Smooth muscle cell of the coronary artery (primary cell): Measurements from ENCODE around the gene ATP6V1G2. TPM values are rescaled to one million over a fixed set of nuclear protein-coding genes. Genes with fewer than 3 reads are reported as not detected.

Experiments used
- total RNA-seq: library from RNA; depleted of rRNA; stranded (reverse); fragments of >200 nt; gene quantifications from 2 replicates; pipeline ENCODE4 v1.2.3, GENCODE V29; 2014; ENCODE audit warnings: low replicate concordance

Gene ATP6V1G2
- total RNA-seq: 2.6 and 6.0 TPM in 2 replicates

DNA sequence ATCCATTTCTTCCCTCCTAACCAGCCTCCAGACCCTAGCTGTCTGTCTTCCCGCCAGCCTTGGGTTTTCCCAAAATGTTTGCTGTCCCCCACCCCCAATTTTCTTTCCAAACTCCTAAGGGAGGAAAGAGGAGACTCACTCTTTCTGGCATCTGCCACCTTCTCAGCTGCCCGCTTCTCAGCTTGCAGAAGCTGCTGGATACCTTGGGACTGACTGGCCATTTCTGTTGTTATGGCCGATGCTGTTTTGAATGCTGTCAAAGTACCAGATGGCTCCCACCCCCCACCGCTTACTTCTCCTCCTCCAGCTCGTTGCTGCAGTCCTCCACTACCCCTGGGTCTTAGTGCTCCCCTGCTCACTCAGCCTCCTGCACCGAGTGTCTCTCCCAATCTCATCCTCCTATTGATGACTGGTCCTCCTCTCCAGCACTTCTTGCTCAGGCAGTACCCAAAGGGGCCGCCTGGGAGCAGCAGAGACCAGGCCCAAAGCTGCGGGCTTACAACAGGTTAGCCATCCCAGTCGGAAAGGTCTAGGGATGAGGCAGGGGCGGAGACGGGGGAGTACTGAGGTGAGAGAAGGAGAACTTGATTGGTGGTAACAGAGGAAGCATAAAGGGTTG, at the start of gene ATP6V1G2:
Gene ATP6V1G2 (minus strand): TSS at position 270 of the 619 bp plus-strand sequence. CDS start 49 bp downstream, at position 221.

DNA sequence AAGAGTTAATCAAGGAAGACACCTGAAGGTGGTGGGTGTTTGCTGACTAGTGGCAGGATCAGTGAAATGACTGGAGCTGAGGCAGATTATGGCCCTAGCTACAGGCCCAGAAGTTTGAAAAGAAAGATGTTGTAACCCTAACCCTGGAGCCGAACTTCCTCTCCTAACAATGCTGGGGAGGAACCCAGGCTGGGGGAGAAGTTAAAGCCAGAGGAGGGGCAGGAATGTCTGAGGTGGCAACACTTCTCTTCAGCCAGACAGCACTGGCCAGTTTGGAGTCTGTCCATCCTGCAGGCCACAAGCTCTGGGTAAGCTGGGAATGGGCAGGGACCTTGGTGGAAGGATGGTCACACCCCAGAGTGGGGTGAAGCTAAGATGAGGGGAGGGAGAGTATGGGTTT, 39.6 kb upstream of the ATP6V1G2 start, which contains the start of gene LST1:
Gene LST1 (plus strand): TSS at position 270 of the 400 bp plus-strand sequence. CDS start 1,023 bp downstream, outside the sequence.

DNA sequence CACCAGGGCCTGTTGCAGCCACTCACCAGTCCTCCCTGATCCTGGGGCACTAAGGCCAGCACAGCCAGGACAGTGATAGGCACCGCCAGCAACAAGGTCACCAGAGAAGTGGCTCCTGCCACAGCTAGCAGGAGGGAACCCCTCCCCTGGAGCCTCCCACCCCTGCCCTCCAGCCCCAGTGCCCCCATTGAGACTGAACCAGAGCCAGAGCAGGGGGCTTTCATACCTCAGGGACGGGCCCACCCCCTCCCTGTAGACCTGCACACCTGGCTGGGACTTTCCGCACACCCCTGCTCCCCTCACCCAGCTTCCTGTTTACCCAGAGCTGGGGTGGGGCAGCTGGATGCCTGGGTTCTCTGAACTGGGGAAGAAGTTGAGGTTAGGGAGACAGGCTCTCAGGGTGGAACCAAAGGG, 35.8 kb upstream of the ATP6V1G2 start, which contains the start of gene LTB:
Gene LTB (minus strand): TSS at position 195 of the 414 bp plus-strand sequence. CDS start 7 bp downstream, at position 188.

DNA sequence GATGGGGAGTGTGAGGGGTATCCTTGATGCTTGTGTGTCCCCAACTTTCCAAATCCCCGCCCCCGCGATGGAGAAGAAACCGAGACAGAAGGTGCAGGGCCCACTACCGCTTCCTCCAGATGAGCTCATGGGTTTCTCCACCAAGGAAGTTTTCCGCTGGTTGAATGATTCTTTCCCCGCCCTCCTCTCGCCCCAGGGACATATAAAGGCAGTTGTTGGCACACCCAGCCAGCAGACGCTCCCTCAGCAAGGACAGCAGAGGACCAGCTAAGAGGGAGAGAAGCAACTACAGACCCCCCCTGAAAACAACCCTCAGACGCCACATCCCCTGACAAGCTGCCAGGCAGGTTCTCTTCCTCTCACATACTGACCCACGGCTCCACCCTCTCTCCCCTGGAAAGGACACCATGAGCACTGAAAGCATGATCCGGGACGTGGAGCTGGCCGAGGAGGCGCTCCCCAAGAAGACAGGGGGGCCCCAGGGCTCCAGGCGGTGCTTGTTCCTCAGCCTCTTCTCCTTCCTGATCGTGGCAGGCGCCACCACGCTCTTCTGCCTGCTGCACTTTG, 29.0 kb upstream of the ATP6V1G2 start, which contains the start of gene TNF:
Gene TNF (plus strand): TSS at position 231 of the 567 bp plus-strand sequence. CDS start 177 bp downstream, at position 408.

DNA sequence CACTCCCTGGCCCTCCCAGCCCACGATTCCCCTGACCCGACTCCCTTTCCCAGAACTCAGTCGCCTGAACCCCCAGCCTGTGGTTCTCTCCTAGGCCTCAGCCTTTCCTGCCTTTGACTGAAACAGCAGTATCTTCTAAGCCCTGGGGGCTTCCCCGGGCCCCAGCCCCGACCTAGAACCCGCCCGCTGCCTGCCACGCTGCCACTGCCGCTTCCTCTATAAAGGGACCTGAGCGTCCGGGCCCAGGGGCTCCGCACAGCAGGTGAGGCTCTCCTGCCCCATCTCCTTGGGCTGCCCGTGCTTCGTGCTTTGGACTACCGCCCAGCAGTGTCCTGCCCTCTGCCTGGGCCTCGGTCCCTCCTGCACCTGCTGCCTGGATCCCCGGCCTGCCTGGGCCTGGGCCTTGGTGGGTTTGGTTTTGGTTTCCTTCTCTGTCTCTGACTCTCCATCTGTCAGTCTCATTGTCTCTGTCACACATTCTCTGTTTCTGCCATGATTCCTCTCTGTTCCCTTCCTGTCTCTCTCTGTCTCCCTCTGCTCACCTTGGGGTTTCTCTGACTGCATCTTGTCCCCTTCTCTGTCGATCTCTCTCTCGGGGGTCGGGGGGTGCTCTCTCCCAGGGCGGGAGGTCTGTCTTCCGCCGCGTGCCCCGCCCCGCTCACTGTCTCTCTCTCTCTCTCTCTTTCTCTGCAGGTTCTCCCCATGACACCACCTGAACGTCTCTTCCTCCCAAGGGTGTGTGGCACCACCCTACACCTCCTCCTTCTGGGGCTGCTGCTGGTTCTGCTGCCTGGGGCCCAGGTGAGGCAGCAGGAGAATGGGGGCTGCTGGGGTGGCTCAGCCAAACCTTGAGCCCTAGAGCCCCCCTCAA, 25.9 kb upstream of the ATP6V1G2 start, which contains the start of gene LTA:
Gene LTA (plus strand): TSS at position 249 of the 871 bp plus-strand sequence. CDS start 454 bp downstream, at position 703.

DNA sequence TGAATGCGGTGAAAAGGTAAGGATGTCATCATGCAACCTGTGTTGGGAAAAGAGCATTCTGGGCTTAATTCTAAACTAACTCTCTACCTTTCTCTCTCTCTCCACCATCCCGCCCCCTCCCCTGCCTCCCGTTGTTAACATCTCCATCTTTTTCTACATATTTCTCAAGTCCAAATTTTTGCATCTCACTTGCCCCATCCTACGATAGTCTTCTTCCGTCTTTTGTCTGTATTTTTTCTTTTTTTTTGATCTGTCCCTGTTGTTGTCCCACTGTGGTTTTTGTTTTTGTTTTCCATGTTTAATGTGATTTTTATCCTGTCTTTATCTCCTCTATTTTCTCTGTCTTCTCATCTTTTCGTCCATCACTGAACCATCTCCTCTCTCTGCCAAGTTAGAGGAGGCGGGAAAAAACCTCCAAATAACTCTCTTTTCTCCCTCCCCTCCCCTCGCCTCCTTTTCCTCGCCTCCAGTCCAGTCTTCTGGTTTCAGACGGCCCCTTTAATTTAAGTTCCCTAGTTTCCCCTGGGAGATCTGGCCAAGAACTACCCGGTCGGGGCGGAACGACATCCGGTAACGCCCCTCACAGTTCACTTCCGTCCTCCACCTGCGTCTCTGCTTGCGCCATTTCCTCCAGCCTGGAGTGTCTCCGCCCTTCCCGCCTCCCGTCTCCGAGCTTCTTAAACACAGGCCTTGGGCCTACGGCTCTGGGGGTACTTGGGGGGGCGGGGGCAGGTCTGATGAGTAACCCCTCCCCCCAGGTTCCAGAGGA, 734 bp upstream of the ATP6V1G2 start, which contains the start of gene NFKBIL1:
Gene NFKBIL1 (plus strand): TSS at position 651 of the 769 bp plus-strand sequence. CDS start 87 bp downstream, at position 738.

DNA sequence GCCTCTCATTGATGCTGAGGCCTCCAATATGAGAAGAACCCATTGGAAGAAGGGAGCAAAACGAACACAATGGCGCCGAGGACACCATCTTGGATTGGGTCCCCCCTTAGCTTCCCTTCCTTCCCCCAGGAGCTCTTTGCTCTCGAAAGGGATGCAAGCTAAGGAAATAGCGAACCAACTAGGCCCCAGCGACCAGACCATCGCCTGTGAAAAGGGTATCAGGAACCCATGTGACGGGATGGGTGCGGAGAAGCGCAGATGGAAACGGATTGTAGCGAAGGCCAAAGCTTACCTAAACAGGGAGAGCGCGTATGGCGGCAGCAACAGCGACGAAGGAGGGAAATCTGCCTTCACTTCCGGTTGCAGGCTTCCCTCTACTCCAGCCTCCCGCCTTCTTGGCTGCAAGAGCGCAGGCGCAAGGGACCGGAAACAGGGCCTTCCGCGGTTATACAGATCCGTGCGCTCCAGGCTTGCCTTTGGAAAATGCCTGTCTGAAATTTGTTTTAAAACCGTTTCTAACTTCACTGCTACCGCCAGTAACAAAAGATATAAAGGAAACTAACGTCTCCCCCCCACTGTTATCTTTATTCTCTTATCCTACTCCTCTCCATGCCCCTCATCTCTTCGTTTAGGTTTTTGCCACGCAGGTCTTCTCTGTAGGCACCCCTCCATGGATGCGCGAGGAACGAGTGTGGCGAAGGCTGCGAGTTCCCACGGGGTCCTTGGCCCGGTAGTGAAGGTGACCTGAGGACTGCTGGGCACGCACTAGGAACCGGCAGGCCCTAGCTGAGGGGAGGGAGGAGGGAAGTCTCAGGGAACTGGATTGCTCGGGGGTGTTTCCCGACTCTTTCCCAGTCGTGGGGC, 4.5 kb downstream of the ATP6V1G2 start, which contains the start of gene DDX39B:
Gene DDX39B (minus strand): TSS at position 346 of the 864 bp plus-strand sequence. CDS start 1,471 bp downstream, outside the sequence.

DNA sequence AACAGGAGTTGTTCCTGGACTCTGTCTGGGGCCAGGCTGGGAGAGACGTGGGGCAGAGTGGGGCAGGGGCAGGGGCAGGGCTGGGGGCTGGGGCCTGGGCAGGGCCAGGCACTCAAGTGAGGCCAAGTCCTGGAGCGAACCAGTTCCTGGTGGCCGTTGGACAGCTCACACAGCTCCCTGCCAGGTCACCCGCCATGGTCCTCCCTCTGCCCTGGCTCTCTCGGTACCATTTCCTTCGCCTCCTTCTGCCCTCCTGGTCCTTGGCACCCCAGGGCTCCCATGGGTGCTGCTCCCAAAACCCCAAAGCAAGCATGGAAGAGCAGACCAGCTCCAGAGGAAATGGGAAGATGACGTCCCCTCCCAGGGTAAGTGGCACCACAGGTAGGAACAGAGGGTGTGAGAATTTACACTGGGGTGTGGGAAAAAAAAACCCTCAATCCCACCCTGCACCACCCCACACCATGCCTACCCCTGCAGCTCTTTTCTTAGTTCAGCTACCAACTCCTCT, 17.5 kb downstream of the ATP6V1G2 start, which contains the start of gene MCCD1:
Gene MCCD1 (plus strand): TSS at position 142 of the 508 bp plus-strand sequence. CDS start 53 bp downstream, at position 195.

DNA sequence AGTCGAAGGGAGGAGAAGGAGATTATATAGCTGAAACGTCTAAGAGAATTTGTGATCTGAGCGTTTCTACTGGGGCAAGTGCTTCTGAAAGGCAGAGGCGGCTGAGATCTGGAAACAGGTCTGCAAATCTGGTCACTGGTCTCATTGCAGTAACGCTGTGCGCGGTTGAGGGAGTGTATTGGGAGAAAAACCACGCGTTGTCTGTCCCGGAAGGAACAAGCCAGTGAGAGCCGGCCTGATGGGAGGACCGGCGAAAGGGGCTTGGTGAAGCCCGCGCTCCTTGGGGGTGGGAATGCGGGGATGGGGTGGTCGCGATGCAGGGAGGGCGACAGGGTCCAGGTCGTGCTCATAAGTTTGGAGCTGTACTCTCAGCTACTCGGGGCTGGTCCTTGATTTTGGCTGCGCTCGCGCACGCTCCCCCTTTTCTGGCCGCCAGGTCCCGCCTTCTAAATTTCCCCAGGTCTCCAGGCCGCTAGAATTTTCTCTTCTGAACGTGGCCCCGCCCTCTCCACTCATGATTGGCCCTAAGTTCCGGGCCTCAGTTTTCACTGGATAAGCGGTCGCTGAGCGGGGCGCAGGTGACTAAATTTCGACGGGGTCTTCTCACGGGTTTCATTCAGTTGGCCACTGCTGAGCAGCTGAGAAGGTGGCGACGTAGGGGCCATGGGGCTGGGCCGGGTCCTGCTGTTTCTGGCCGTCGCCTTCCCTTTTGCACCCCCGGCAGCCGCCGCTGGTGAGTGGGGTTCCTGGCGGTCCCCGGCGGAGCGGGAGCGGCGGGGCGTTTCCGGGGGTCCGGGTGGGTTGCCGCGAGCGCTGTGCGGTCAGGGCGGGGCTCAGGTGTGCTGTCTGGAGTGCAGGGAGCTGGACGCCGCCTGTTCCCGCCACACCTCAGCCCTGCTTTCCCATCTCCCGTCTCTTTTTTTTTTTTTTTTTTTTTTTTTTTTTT, 48.6 kb downstream of the ATP6V1G2 start, which contains the start of gene MICB:
Gene MICB (plus strand): TSS at position 615 of the 946 bp plus-strand sequence. CDS start 49 bp downstream, at position 664.

Other genes with a start within 250 kb of the ATP6V1G2 start
- gene HLA-B, start 189.4 kb downstream of the ATP6V1G2 start, total RNA-seq: 195 and 476 TPM in 2 replicates
- 31.5 and 118 TPM in 2 replicates for gene MICA, start 143.0 kb downstream of the ATP6V1G2 start, total RNA-seq
- 5.5 and 8.8 TPM in 2 replicates for gene MICB, start 48.5 kb downstream of the ATP6V1G2 start, total RNA-seq
- not detected in 2 replicates for gene MCCD1, start 17.6 kb downstream of the ATP6V1G2 start, total RNA-seq
- gene DDX39B, start 4.6 kb downstream of the ATP6V1G2 start, total RNA-seq: 238 and 398 TPM in 2 replicates
- 26.1 and 28.2 TPM in 2 replicates for gene NFKBIL1, start 1.0 kb upstream of the ATP6V1G2 start, total RNA-seq
- not detected in 2 replicates for gene LTA, start 25.7 kb upstream of the ATP6V1G2 start, total RNA-seq
- not detected in 2 replicates for gene TNF, start 29.0 kb upstream of the ATP6V1G2 start, total RNA-seq
- not detected in 2 replicates for gene LTB, start 35.8 kb upstream of the ATP6V1G2 start, total RNA-seq
- gene LST1, start 39.7 kb upstream of the ATP6V1G2 start, total RNA-seq: 0.30 TPM in 1 of 2 replicates, not detected in the other
- not detected in 2 replicates for gene NCR3, start 46.4 kb upstream of the ATP6V1G2 start, total RNA-seq
- not detected in 2 replicates for gene AIF1, start 68.6 kb upstream of the ATP6V1G2 start, total RNA-seq
- 13.9 and 24.8 TPM in 2 replicates for gene PRRC2A, start 74.1 kb upstream of the ATP6V1G2 start, total RNA-seq
- 54.9 and 100 TPM in 2 replicates for gene BAG6, start 106.1 kb upstream of the ATP6V1G2 start, total RNA-seq
- gene APOM, start 109.3 kb upstream of the ATP6V1G2 start, total RNA-seq: 0.70 and 1.5 TPM in 2 replicates
- gene C6orf47, start 114.2 kb upstream of the ATP6V1G2 start, total RNA-seq: 16.6 and 18.2 TPM in 2 replicates
- gene GPANK1, start 118.4 kb upstream of the ATP6V1G2 start, total RNA-seq: 6.1 and 13.6 TPM in 2 replicates
- 71.1 and 94.1 TPM in 2 replicates for gene CSNK2B, start 119.5 kb upstream of the ATP6V1G2 start, total RNA-seq
- 2.2 and 4.0 TPM in 2 replicates for gene LY6G5B, start 123.4 kb upstream of the ATP6V1G2 start, total RNA-seq
- gene LY6G5C, start 134.5 kb upstream of the ATP6V1G2 start, total RNA-seq: 0.15 TPM in 1 of 2 replicates, not detected in the other
- gene ABHD16A, start 156.7 kb upstream of the ATP6V1G2 start, total RNA-seq: 51.3 and 104 TPM in 2 replicates
- gene LY6G6F, start 160.3 kb upstream of the ATP6V1G2 start, total RNA-seq: not detected in 2 replicates
- gene LY6G6D, start 168.7 kb upstream of the ATP6V1G2 start, total RNA-seq: not detected in 2 replicates
- gene LY6G6C, start 175.1 kb upstream of the ATP6V1G2 start, total RNA-seq: not detected in 2 replicates
- gene MPIG6B, start 176.8 kb upstream of the ATP6V1G2 start, total RNA-seq: not detected in 2 replicates
- gene DDAH2, start 182.7 kb upstream of the ATP6V1G2 start, total RNA-seq: 108 and 116 TPM in 2 replicates
- gene CLIC1, start 189.9 kb upstream of the ATP6V1G2 start, total RNA-seq: 395 and 679 TPM in 2 replicates
- 2.5 and 4.0 TPM in 2 replicates for gene MSH5, start 193.4 kb upstream of the ATP6V1G2 start, total RNA-seq
- gene SAPCD1, start 216.0 kb upstream of the ATP6V1G2 start, total RNA-seq: 0.53 and 0.70 TPM in 2 replicates
- gene VWA7, start 230.7 kb upstream of the ATP6V1G2 start, total RNA-seq: 0.15 and 0.23 TPM in 2 replicates
- gene VARS1, start 249.1 kb upstream of the ATP6V1G2 start, total RNA-seq: 37.9 and 59.7 TPM in 2 replicates